ENCODE data around the gene CDH23. TPM values are rescaled to one million over a fixed set of nuclear protein-coding genes. Genes with fewer than 3 reads are reported as not detected.

CDH23 gene
- total RNA-seq, 1 donor from 2014 or later = 20.1 TPM

DNA sequence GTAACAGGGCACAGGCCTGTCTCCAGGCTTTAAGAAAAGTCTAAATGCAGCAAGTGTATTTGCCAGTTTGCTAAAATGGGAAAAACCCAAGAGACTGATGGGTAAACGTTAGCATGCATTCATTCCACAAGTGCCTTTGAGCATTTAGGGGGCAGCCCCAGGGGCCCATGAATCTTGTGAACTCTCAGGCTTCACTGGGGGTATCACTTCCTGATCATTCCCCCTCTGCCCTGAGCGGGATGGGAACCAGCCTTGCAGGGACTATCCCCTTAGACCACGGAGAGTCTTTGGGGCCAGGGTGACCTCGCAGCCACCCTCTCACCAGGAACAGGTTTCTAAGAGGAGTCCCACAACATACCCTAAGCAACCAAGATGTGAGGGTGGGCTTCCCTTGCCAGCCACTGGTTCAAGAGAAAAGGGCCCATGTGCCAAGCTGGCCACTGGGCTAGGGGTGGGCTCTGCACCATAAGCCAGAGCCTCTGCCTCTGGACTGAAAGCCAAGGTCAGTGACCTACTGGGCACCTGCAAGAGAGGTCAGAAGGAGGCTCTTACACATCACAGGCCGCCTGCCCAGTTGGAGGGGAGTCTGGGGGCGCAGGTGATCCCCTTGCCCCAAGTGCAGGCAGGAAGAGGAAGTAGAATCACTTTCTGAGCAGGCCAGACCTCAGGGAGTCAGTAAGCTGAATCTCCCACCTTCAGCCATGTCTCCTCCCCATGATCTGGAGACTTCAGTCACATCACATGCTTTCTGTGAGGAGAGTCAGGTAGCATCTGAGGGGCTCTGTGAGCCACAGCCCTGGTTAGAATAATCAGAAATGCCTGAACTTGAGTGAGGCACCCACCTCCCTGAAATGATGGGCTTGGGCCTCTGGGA lies 247.8 kb downstream of the CDH23 start:
- ATAC-seq = no peak
- no peak for DNase-seq (ENCODE audit: low spot score)
- intact Hi-C loops (cut with DNase I) = no loop called here

DNA sequence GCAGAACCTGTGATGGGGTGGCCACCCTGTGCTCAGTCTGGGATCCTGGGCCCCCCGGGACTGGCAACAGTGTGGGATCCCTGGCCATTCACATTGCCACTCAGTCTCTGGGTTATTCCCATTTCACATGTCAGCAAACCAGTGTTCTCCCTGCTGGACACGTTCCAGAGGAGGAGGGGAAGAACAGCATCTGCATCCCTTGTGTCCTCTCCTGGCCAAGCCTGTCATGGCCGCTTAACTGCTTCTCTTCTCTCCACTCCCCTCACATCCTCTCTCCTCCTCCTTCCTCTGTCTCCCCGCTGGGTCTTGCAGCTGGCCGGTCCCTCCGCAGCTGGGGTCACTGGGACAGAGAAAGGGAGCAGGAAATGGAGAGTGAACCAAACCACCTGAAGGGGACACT lies 248.5 kb downstream of the CDH23 start:
- DNase-seq (ENCODE audit: low spot score) (no peak), ATAC-seq (no peak)
- intact Hi-C loops (cut with DNase I) = no loop called here

DNA sequence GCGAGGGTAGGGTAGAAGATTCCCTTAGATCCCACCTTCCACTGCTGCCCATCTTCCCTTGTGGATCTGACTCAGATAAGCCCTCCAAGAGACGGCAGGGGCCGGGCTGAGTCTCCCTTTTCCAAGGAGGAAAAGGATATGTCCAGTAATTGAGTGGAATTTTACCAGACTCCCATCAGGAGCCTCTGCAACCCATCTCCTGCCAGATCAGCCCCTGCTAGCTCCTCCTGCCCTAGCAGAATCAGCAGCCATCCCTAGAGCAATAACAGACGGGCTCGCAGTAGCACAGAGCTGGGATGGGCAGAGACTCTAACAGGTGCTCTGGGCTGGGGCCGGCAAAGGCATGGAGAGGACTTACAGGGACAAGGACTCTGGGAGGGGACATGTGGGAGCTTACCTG lies 249.3 kb downstream of the CDH23 start:
- intact Hi-C loops (cut with DNase I) = no loop called here
- DNase-seq (ENCODE audit: low spot score) = no peak

DNA sequence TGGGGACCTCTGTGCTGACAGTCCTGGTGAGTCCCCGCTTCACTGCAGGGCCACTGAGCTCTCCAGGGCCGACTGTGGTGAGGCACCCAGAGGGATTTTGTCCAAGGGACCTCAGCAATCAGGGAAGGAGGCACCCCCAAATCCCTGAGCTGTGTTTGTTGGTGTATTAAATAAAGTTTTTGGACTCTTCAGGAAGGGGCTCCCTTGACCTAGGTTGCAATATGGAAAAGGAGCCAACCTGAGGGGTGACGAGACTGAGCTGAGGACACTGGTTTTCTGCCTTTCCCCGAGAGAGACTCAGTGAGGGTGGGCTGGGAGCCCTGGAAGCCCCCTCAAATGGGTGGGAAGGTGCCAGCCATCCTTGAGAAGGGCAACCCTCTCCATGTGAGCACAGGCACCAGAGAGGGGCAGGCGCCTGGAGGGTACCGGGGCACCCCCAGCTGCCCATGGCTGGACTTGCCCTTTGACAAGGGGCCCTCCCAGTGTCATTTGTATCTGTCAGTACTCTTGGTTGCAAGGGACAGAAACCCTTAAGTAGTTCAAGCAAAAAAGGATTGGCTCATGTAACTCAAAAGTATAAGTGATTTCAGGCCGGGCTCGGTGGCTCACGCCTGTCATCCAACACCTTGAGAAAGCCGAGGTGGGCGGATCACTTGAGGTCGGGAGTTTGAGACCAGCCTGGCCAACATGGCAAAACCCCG lies 250.0 kb downstream of the CDH23 start:
- no peak for DNase-seq (ENCODE audit: low spot score)
- intact Hi-C loops (cut with DNase I) = no loop called here
- ATAC-seq = no peak

More for the DNA sequence above, 249.3 kb downstream of the CDH23 start:
- ATAC-seq = no peak

DNA sequence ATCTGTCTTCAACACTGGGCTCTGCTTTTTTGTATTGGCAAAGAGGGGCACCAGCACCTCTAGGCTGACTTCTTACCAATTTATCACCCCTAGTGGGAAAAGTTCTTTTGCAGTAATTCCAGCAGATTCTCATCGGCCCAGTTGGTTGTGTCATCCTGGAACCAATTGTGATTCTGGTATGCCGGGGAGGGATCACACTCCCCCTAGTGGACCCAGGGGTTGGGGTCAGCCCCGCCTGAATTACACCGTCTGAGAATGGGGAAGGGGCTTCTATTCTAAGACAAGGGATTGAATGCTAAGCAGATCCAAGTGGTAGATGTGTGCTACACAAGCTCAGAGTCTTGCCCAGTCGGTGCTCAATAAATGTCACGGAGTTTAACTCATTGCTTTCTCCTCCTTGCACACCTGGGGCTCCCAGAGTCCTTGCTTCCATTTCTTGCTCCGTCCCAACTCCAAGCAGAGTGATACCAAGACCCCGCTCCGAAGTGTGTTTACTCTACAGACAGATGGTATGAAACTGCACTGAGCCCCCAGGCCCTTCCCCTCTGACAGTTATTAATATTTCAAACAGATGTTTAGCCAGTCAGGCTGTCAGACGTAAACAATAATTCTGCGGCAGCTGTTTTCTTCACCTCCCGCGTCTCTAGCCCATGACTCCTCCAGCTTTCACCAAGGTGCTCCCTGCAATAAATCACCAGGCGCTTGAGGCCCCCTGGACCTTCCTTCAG lies 251.0 kb downstream of the CDH23 start:
- intact Hi-C loops (cut with DNase I) = no loop called here
- ATAC-seq (peak; percentile 21), DNase-seq (ENCODE audit: low spot score) (no peak)

DNA sequence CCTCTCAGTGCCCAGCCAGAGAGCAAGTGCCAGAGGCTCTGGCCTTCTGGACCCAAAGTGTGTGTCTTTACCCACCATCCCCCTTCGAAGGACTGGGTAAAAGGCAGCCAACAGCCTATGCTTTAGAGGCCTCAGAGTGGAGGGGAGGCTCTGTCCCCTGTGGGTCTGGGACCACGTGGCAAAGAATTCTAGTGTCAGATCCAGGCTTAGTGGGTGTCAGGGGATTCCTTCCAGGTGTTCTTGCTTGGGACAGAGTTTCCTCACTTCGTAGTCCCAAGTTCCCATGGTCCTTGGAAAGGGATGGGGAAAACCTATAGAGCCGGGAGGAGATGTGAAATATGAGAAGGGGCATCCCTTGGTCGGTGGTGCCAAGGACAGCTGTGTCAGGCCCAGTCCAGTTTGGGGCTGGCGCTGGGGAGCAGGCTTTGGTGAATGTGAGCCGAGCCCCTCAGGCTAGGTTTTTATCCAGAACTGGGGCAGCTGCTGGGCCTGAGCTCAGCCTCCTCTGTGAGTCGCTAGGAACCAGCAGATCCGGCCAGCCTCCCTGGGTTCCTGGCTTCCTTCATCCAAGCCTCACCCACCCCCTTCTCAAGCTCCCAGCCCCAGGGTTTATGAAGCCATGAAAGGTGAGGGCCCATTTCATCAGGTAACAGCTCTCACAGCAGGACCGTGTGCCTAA lies 251.7 kb downstream of the CDH23 start:
- no peak for ATAC-seq
- intact Hi-C loops (cut with DNase I) = no loop called here

DNA sequence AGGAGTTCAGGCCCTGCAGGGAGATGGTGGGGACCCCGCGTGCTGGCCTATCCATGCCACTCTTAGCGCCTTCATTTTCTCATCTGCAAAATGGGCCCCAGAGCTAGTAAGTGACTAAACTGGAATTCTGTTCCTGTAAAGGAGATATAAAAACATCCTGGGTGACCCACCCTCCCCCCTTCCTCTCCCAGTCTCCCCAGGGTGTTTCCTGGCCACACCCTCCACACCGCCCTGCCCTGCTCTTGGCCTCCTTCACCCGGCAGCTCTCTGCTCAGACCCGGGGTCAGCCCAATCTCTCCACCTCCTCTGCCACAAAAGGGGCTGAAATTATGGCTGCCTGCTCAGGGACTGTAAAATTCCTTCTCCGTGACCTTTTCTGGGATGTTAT lies 252.2 kb downstream of the CDH23 start:
- DNase-seq (ENCODE audit: low spot score) (no peak), ATAC-seq (peak; percentile 41)
- intact Hi-C loops (cut with DNase I) = no loop called here

More for the DNA sequence above, 251.7 kb downstream of the CDH23 start:
- DNase-seq (ENCODE audit: low spot score) = no peak

DNA sequence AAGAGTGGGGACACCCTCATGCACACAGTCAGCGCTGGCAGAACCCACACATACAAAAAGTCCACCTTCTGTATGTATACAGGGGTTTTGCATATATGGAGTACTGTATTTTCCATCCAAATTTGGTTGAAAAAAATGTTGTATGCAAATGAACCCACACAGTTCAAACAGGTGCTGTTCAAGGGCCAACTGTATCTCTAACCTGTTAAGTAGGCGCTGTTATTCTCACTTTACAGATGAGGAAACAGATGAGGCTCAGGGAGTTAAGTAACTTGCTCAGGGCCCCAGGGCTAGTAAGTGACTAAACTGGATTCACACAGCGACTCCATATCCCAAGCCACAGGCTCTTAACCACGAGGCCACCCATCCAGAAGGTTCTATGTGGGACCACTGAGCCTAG lies 252.9 kb downstream of the CDH23 start:
- ATAC-seq = no peak
- DNase-seq (ENCODE audit: low spot score) = no peak
- intact Hi-C loops (cut with DNase I) = no loop called here

DNA sequence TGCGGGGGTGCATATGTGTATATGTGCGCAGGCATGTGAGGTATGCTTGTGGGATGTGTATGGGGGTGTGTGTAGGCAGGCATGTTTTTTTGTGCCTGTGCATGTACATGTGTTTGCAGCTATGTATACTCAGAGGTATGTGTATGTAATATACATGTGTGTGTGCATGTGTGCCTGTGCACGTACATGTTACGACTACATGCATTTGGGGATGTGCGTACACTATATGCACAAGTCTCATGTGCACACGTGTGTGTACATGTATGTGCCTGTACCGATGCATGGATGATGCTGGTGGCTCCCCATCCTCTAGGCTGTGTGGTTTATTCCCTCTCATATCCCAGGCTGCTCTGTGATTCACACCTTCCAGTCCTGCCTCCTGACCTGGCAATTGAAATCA lies 253.7 kb downstream of the CDH23 start:
- DNase-seq (ENCODE audit: low spot score) (no peak), ATAC-seq (no peak)
- intact Hi-C loops (cut with DNase I) = no loop called here

DNA sequence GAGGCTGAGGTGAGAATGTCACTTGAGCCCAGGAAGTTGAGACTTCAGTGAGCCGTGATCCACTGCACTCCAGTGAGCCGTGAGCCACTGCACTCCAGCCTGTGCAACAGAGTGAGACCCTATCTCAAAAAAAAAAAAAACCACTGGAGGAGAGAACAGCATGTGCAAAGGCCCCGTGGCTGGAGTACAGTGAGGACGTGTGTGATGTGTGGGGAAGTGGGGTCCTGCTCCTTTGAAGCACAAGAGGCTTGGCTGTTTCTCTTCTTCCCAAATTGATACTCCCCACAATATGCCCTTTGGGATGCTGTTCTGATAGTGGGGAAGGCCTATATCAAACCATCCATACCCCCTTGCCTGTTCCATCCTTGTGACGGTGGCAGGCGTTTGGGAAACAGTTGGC lies 254.7 kb downstream of the CDH23 start:
- intact Hi-C loops (cut with DNase I) = no loop called here
- ATAC-seq = no peak
- DNase-seq (ENCODE audit: low spot score) = no peak

DNA sequence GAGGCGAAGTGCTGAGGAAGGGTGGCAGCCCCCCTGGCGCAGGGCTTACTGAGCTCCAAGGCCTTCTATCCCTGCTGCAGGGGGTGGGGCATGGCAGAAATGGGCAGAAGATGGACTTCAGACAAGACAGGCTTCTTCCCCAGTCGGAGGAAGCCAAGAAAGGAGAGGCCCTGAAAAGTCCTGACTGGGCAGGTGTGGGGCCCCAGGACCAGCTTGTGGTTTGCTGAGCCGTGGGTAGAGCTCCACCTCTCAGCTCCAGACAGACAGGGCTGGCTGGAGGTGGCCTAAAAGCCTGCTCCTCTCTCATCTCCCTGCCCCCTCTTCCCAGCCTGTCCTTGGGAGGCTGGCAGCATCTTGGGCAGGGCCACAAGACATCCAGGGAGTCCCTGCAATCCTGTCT lies 255.2 kb downstream of the CDH23 start:
- DNase-seq (ENCODE audit: low spot score) (no peak), ATAC-seq (no peak)
- intact Hi-C loops (cut with DNase I) = no loop called here

DNA sequence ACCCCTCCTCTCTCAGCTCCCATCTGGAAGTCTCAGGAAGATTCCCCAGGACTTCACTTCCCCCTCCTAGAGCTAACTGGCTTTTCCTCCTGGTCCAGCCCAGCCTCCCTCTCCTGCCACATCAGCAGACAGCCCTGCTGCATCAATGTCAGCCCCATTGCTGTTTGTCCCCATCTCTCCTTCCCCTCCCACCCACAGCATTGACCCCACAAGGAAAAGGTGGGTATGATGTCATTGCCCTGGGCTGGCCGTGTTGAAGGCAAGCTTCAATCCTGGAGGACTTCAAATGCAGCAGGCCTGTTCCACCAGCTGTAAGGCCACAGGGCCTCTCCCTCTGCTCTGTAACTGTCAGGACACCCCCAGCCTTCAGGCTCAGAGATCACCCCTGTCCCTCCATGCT lies 256.3 kb downstream of the CDH23 start:
- ATAC-seq (no peak), DNase-seq (ENCODE audit: low spot score) (no peak)
- intact Hi-C loops (cut with DNase I) = no loop called here

DNA sequence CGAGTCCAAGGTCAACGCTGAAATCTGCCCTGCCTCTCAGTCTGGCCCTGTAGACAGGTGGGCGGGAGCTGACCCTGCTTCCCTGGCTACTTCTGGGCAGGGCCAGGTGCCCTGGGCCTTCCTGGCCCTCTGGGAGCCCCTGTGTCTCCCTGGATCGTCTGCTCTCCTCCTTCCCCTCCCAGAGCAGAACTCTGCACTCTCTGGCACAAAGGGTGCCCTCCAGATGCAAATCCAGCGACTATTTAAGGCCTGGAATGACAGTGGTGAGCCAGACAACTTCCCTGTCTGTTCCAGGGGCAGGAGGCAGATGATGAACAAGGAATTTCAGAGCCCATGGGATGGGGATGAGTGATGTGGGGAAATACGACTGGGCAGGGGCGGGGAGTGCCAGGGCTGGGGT lies 259.5 kb downstream of the CDH23 start:
- DNase-seq (ENCODE audit: low spot score) = no peak
- intact Hi-C loops (cut with DNase I) = no loop called here
- no peak for ATAC-seq

DNA sequence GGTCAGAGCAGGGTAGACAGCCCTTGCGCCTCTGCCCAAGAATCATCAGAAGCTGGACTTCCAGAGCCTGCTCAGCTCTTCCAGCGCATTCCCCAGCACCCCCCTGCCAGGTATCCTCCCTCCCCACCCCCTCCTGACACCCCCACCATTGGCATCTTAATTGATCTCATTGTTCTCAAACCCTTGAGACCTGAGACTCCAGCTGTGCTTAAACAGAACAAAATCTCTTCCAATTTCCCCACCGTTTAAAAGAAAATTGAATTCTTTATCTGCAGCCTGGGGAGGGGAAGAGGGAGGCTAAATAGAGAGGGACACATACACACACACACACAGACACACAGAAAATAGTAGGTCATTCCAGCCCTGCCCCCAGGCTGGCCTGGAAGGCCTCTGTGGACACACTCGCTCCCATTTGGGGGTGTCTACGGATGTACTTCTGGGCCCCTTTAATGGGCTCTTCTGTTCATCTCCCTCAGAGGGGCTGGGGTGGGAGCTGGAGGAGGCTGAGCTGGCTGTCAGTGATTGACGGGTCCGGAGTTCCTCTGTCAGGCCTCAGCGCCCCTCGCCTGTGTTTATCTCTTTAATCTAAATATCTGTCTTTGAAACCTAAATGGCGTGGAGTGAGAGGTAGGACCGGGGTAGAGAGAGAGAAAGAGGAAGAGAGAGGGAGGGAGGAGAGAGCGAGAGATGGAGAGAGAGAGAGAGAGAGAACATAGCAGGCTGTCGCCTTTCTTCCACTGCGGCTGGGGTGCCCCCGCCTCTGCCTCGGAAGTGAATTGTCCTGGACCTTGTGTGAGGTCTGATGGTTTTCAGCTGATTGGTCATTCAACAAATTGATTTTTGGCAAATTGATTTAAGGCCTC lies 261.1 kb downstream of the CDH23 start:
- intact Hi-C loops (cut with DNase I) = no loop called here
- no peak for ATAC-seq
- DNase-seq (ENCODE audit: low spot score) = no peak

DNA sequence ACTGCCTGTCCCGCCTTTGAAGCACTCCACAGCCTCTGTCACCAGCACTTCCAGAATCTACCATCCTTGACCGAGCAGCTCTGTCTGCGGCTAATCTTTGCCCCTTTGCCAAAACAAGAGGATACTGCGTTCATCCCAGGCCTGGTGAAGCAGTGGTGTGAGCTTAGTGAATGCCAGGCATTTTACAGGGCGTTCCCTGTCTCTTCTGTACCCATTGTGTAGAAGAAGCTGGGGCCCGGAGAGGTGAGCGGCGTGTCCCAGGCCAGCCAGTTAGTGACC lies 261.7 kb downstream of the CDH23 start:
- ATAC-seq (no peak), DNase-seq (ENCODE audit: low spot score) (no peak)
- intact Hi-C loops (cut with DNase I) = no loop called here

DNA sequence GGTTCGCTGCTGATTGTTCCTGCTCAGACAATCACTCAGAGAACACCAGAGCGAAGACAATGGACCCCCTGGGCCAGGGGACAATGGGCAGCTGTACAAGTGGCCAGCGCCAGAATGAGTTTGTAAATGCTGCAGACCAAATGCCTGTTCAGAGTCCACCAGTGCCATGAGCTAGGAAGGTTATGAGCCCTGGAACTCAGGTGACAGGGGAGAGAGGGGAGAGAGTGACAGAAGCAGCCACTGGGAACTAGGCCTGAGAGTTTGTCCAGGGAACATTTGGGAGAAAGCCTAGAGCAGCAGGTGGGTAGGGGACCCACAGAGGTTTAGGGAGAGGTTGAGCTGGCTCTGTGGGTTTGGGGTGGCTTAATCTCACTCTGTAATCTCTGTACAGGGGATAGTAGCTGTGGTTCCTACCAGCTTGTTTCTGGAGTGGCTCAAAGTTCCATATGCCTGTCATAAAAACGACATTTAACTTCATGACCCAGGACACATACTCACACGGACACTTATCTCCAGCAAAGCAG lies 262.5 kb downstream of the CDH23 start:
- DNase-seq (ENCODE audit: low spot score) (no peak), ATAC-seq (no peak)
- intact Hi-C loops (cut with DNase I) = no loop called here

DNA sequence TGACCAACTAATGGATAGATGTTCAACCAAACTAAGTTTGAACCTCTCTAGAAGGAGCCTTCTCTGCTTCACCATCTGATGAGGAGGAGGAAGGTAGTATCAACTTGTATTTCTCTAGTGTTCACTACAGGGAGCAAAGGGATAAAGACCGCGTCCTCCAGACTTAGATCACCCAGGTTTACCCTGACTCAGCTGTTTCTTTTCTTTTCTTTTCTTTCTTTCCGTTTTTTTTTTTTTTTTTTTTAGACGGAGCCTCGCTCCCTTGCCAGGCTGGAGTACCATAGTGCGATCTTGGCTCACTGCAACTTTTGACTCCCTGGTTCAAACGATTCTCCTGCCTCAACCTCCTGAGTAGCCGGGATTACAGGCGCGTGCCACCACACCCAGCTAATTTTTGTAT lies 263.0 kb downstream of the CDH23 start:
- no peak for DNase-seq (ENCODE audit: low spot score)
- ATAC-seq = no peak
- intact Hi-C loops (cut with DNase I) = no loop called here

DNA sequence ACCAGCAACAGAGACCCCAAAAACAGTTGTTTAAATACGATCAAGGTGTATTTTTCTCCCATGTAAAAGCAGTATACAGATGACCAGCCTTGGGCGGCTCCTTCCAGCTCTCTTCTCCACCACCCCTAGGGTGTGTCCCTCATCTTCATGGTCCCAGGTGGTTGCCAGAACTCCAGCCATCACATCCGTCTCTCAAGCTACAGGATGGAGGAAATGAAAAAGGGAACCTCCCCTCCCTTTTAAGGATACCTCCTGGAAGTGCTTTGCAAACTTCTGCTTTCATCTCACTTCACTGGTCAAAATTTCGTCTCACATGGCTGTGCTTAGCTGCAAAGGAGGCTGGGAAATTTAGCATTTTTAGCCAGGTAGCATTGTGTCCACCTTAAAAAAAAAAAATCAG lies 263.6 kb downstream of the CDH23 start:
- ATAC-seq (no peak), DNase-seq (ENCODE audit: low spot score) (no peak)
- intact Hi-C loops (cut with DNase I) = no loop called here

Data from sciatic nerve (tissue), 2 donors.